Retinal pigment epithelial cell (primary cell): ENCODE results near the gene TTC21B.
A peak's percentile ranks its signal among the peaks of the same experiment; 100 is the strongest.

Experiments
- DNase-seq: peaks from one replicate; pipeline ENCODE4 v3.0.0-alpha.2; 2010; ENCODE audit warnings: low read depth
- H3K4me3 ChIP-seq: 2 replicates; pipeline ENCODE4 v1.5.1; 2011; ENCODE audit warnings: mild to moderate bottlenecking, low read length, control low read depth, moderate library complexity
- TF ChIP-seq, protein P1 (sequence below): conservative IDR thresholded peaks from 2 replicates; pipeline ENCODE4 v1.5.1; 2011; ENCODE audit warnings: low read depth, low read length, control low read depth, inconsistent platforms

TTC21B gene

DNA sequence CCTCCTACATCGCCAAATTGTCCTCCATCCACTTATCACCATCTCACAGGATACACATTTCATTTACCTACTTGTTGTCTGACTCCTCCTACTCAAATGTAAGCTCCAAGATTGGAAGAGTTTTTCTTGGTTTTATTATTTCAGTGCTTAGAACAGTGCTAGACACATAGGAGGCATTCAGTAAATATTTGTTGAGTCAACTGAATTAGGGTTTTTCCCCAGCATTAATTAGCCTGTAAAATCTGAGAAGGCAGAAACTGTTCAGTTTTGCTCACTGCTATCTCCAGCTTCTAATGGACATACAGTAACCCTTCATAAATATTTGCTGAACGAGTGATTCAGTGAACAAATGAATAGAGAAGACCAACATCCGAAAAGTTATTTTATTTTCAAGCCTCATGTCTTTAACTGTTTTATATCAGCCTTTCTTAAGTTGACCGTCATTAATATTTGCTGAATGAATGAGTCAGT lies 800 bp downstream of the TTC21B start:
- TF ChIP-seq, protein P1, sequence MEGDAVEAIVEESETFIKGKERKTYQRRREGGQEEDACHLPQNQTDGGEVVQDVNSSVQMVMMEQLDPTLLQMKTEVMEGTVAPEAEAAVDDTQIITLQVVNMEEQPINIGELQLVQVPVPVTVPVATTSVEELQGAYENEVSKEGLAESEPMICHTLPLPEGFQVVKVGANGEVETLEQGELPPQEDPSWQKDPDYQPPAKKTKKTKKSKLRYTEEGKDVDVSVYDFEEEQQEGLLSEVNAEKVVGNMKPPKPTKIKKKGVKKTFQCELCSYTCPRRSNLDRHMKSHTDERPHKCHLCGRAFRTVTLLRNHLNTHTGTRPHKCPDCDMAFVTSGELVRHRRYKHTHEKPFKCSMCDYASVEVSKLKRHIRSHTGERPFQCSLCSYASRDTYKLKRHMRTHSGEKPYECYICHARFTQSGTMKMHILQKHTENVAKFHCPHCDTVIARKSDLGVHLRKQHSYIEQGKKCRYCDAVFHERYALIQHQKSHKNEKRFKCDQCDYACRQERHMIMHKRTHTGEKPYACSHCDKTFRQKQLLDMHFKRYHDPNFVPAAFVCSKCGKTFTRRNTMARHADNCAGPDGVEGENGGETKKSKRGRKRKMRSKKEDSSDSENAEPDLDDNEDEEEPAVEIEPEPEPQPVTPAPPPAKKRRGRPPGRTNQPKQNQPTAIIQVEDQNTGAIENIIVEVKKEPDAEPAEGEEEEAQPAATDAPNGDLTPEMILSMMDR, result no peak
- peak overlapping the region; percentile 82 for H3K4me3 ChIP-seq
- no peak for DNase-seq

DNA sequence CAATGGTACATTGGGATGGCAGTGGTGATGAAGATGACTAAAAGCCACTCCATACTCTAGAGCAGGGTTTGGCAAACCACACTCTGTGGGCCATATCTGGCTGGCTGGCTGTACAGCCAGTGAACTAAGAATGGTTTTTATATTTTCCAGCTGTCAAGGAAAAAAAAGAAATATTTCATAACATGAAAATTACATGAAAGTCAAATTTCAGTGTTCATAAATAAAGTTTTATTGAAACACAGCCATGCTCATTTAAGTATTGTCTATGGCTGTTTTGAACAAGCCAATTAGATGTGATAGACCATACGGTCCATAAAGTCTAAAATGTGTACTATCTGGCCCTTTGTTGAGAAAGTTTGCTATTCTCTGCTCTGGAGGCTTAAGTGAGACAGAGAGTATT lies 1.5 kb downstream of the TTC21B start:
- no peak for DNase-seq
- no peak overlapping the region for H3K4me3 ChIP-seq
- TF ChIP-seq, protein P1, result no peak

DNA sequence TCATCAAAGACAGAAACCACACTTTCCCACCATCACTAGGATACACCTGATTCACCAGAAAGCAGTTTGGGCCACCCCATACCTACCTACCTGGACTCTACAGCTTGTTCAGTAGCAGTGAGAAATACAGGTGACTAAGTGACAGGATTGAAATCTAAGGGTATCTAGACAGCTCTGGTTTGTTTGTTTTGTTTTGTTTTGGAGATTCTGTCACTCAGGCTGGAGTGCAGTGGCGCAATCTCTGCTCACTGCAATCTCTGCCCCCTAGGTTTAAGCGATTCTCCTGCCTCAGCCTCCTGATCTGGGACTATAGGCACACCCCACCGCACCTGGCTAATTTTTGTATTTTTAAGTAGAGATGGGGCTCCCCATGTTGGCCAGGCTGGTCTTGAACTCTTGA lies 3.1 kb downstream of the TTC21B start:
- DNase-seq, result no peak
- H3K4me3 ChIP-seq, result no peak overlapping the region
- TF ChIP-seq, protein P1, result no peak

DNA sequence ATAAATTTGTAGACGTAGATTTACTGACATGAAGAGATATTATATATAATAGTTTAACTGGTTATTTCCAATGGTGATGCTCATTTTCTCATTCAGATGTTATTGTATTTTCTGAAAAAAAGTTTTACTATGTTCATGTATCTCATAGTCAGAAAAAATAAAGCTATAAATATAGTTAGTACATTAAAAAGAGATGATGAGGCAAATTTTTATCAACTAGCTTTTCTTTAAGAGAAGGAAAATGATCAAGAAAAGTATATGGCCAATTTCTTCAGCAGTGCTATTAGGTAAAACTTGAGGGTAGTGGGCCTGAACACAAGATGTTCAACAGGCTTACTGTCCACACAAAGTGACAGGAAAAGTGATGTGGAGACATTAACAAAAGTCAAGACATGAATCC lies 11.7 kb downstream of the TTC21B start:
- TF ChIP-seq, protein P1, result no peak
- no peak overlapping the region for H3K4me3 ChIP-seq
- DNase-seq, result no peak

DNA sequence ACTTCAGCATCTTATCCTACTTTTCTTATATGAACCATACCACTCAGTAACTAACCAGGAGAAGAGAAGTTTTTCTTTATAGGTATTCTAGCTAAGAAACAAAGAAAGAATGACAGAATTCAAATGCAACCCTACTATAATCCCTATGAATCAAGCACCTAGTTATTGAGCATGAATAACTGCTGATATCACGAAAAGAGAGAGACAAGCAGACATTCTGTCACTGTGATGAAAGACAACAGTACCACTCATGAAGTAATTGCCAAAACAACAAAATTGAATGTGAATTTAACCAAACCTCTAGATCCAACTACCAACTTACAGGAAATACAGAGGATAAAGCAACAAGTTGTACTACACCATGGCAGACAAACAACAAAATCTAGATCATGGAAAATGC lies 15.3 kb downstream of the TTC21B start:
- TF ChIP-seq, protein P1, result no peak
- DNase-seq, result no peak
- H3K4me3 ChIP-seq, result no peak overlapping the region

DNA sequence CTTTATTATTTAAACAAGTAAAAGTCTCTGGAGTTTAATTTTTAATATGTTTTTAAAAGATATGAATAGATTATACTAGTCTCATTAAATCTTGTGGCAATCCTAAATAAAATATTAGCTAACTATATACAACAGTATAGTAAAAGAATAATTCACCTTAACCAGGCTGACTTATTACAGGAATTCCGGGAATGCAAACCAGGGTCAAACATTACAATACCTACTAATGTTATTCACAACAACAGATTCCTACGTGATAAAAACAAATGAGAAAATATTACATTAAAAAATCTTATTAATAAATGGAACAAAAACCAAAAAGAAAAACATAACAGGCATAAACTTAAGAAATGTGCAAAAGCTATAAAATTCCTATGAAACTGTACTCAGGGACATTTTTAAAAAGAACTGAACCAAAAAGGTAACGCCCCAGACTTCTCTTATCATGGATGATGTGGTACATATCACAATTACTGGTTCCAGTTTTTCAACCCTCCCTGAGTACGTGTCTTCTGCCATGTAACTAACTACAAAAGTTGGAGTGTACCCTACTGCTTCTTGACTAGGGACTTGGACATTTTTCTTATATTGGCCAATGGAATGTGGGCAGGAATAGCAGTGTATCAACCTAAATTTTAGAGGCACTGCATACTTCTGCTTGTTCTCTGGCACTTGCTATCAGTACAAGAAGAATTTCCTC lies 20.2 kb downstream of the TTC21B start:
- TF ChIP-seq, protein P1, result no peak
- DNase-seq, result no peak
- H3K4me3 ChIP-seq, result no peak overlapping the region

DNA sequence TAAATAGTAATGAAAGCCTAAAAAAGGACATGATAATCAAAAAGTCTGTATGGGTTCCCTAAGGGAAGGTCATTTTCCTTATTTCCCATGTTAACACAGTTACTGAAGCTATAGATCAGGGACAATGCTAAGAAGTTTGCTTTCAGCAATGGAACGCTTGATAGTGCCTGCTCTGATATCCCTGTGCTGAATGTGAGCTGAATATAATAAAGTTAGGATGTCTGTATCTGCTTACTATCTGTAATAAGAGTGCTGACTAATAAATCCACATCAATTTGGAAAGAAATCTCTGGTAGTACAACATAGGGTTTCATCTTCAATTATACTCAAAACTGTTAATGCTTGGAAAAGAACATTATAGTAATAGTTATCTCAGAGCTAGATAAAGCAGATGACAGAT lies 25.8 kb downstream of the TTC21B start:
- DNase-seq, result no peak
- H3K4me3 ChIP-seq, result no peak overlapping the region
- TF ChIP-seq, protein P1, result no peak
